ENCODE measurements around the gene JAKMIP3.

DNA sequence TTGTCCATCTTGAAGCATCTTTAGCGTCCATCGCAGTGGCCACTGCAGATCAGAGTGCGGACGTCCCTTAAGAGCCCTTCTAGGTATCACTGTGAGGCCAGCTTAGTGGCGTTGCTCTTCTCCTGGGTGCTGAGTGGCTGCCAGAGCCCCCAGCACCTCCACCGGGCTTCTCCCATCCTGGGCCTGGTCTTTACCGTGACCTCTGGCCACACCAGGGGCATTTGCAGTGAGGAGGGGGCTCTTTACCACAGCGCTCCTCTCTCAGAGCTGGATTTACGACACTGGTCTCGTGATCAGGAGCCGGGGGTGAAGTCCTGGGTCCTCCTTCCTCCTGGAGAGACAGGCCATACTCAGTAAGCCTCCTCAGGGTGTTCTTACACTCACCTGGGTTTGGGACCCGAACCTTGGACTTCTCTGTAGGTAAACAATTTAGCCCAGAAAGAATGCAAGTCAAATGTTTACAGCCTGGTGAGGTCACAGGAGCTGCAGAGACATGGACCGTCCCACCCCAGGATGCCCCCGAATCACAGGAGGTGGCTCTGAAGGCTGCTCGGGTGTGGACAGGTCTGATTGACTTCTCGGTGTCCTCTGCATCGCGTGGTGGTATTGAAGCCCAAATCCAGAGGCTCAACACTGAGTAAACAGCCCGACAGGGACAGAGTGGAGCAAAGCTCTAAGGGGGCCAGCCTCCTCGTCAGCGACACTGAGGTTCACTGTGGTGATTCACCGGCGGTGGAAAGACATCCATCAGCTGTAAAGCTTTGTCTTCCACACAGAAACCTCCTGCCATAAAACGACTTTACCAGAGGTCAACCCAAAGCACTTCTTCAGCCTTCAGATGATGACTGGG, 33.0 kb downstream of the JAKMIP3 start:
- TF ChIP-seq POLR2A (IDR thresholded peaks at IDR 0.05), result no peak
- no peak for TF ChIP-seq CTCF (IDR thresholded peaks at IDR 0.05)
